Prostate gland (tissue), 2 donors: ENCODE data around the gene FADS2.

ENCODE experiments used
- POLR2A ChIP-seq: fragments of 450-650 bp; IDR thresholded peaks from one replicate; pipeline ENCODE4 v1.6.1; 2016; ENCODE audit warnings: antibody characterized with exemption, mild to moderate bottlenecking
- TF ChIP-seq, protein P1 (sequence below), 4 experiments: fragments of 200-600 bp in 2 of 4; fragments of 450-650 bp in 2 of 4; sonication (generic) in 2 of 4; IDR thresholded peaks; 1 replicate in 3 of 4; 2 replicates in 1 of 4; pipeline ENCODE4 v1.5.1; 2016 to 2019; ENCODE audit warnings: antibody characterized with exemption in 4 of 4, mild to moderate bottlenecking in 2 of 4, moderate library complexity in 2 of 4

DNA sequence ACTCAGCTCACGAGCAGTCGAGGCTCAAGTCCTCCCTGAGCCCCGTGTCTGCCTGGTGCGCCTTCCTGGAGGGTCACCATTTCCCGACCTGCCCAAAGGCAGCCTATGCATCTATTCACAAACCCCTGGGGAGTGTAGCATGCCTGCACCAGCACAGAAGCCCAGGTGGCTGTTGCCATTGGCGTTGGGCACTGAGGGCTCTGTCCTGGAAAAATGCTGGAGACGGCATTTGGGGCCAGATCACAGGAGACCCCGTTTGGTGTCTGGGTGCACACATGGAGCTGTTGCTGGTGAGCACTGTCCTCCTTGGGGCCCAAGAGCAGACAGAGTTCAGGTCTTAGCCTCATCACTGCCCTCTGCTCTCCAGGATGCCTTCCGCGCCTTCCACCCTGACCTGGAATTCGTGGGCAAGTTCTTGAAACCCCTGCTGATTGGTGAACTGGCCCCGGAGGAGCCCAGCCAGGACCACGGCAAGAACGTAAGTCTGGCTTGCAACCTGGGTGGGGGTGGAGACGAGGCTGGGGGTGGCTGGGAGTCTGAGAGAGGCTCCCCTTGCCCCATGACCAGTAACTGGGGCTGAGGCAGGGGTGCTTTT, 9.4 kb downstream of the FADS2 start:
- TF ChIP-seq, protein P1, sequence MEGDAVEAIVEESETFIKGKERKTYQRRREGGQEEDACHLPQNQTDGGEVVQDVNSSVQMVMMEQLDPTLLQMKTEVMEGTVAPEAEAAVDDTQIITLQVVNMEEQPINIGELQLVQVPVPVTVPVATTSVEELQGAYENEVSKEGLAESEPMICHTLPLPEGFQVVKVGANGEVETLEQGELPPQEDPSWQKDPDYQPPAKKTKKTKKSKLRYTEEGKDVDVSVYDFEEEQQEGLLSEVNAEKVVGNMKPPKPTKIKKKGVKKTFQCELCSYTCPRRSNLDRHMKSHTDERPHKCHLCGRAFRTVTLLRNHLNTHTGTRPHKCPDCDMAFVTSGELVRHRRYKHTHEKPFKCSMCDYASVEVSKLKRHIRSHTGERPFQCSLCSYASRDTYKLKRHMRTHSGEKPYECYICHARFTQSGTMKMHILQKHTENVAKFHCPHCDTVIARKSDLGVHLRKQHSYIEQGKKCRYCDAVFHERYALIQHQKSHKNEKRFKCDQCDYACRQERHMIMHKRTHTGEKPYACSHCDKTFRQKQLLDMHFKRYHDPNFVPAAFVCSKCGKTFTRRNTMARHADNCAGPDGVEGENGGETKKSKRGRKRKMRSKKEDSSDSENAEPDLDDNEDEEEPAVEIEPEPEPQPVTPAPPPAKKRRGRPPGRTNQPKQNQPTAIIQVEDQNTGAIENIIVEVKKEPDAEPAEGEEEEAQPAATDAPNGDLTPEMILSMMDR (IDR thresholded peaks at IDR 0.05), result no peak
- no peak for TF ChIP-seq POLR2A
